Common myeloid progenitor, CD34-positive (primary cell): ENCODE results near the gene TNFAIP8L1.

Experiments used
- CTCF ChIA-PET: fragments of 350-600 bp; sonication (Branson Sonifier 250); formaldehyde crosslinking; loops from one replicate; lab custom pipeline; 2021; ENCODE audit warnings: antibody characterized with exemption; lab: Charles Lee
- POLR2A ChIA-PET: fragments of 350-600 bp; sonication (Branson Sonifier 250); formaldehyde crosslinking; loops from one replicate; lab custom pipeline; 2021; ENCODE audit warnings: antibody characterized with exemption; lab: Charles Lee
- DNase-seq, 3 donors: peaks; one replicate each; pipeline versions ENCODE4 v3.0.0 to v3.0.0-alpha.2; 2013
- H3K27ac ChIP-seq, 2 experiments: 1 replicate in 1 of 2; 2 replicates in 1 of 2; pipeline ENCODE4 v1.7.0; 2013; ENCODE audit warnings: inconsistent platforms in 2 of 2, low read length in 2 of 2, mild to moderate bottlenecking in 2 of 2, low read depth in 1 of 2, moderate library complexity in 1 of 2; ENCODE audit not compliant: severe bottlenecking in 2 of 2, insufficient read depth in 1 of 2, poor library complexity in 1 of 2
- H3K27me3 ChIP-seq, 5 experiments: replicated peaks in 2 of 5; 1 replicate in 3 of 5; 2 replicates in 2 of 5; pipeline versions ENCODE4 v1.6.1 to v1.7.0; 2013; ENCODE audit warnings: low read length in 4 of 5, mild to moderate bottlenecking in 2 of 5, moderate library complexity in 2 of 5, inconsistent platforms in 1 of 5; ENCODE audit not compliant: insufficient read depth in 5 of 5, control insufficient read depth in 4 of 5
- H3K36me3 ChIP-seq, 4 experiments: 1 replicate in 2 of 4; 2 replicates in 2 of 4; pipeline versions ENCODE4 v1.6.1 to v1.7.0; 2013; ENCODE audit warnings: low read length in 3 of 4, control low read depth in 1 of 4, mild to moderate bottlenecking in 1 of 4; ENCODE audit not compliant: control insufficient read depth in 4 of 4, insufficient read depth in 4 of 4
- H3K4me1 ChIP-seq, 4 experiments: 1 replicate in 3 of 4; 2 replicates in 1 of 4; pipeline versions ENCODE4 v1.6.1 to v1.7.1; 2013; ENCODE audit warnings: low read length in 3 of 4, mild to moderate bottlenecking in 3 of 4, control low read depth in 1 of 4, inconsistent platforms in 1 of 4, moderate library complexity in 1 of 4; ENCODE audit not compliant: control insufficient read depth in 4 of 4, insufficient read depth in 4 of 4; ENCODE audit errors: control extremely low read depth in 1 of 4
- H3K4me3 ChIP-seq, 7 experiments: 1 replicate in 4 of 7; 2 replicates in 3 of 7; pipeline versions ENCODE4 v1.5.1 to v1.7.0; 2013; ENCODE audit warnings: mild to moderate bottlenecking in 7 of 7, low read length in 6 of 7, moderate library complexity in 6 of 7, inconsistent platforms in 2 of 7, low read depth in 2 of 7, control low read depth in 1 of 7; ENCODE audit not compliant: insufficient read depth in 4 of 7, control insufficient read depth in 1 of 7; ENCODE audit errors: extremely low read depth in 1 of 7
- H3K9me3 ChIP-seq, 5 experiments: 1 replicate in 4 of 5; 2 replicates in 1 of 5; pipeline versions ENCODE4 v1.6.1 to v1.7.1; 2013; ENCODE audit warnings: low read length in 4 of 5, mild to moderate bottlenecking in 2 of 5, inconsistent platforms in 1 of 5, low read depth in 1 of 5, moderate library complexity in 1 of 5; ENCODE audit not compliant: control insufficient read depth in 4 of 5, insufficient read depth in 2 of 5; ENCODE audit errors: control extremely low read depth in 1 of 5
- WGBS: methylation state at CpG from one replicate; pipeline ENCODE4 v1.1.5; 2013; ENCODE audit not compliant: insufficient coverage; 5-methylcytosine and 5-hydroxymethylcytosine counted together

TNFAIP8L1 gene

DNA sequence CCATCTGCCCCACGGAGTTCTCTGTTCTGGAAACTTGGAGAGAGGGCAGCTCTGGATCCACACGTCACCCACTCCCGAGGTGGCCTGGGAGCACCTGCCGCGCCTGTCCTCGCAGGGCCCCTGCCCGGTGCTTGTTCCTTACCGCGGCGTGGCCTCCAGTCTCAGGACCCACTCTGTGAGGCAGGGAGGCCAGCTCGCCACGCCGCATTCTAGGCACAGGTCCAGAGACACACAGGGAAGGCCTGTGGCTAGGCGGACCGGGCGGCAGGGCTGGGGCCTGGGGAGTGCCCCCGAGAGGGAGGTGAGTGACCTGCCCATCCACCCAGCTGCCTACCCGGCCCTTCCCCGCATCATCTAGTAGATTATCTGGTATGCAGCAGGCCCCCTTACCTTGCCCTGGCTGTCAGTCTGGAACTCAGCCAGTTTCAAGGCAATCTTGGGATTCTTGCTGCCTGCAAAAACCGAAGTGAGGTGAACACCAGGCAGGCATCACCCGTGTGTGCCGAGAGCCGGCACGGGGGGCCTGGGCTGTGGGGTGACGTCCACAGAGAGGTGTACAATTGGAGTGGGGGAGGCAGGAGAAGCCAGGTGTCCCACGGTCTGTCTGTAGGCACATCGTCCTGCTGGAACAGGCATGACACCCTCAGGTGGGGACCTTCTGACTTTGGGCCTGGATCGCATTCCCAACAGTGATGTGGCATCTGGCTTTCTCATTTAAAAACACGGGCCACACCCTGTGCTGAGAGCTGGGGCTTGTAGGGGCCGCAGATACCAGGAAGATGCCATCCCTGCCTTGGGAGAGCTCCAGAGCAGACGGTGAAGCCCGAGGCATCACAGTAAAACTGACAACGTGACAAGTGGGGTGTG is 60.7 kb downstream of the TNFAIP8L1 start:
- no peak for DNase-seq
- Histone ChIP-seq H3K9me3 (no peaks in the 10 kb centered on the region), H3K36me3 (peaks cover 23 to 83% (median 59%) of the 10 kb centered on the region in 4 experiments), H3K27ac (no peak overlapping the region), H3K27me3 (no peaks in the 10 kb centered on the region), H3K4me3 (no peak overlapping the region), H3K4me1 (no peaks in the 10 kb centered on the region)
- 96% methylated on average over 27 of the region's 33 CpGs for WGBS
- POLR2A ChIA-PET = no interaction called here
- CTCF ChIA-PET = no interaction called here

DNA sequence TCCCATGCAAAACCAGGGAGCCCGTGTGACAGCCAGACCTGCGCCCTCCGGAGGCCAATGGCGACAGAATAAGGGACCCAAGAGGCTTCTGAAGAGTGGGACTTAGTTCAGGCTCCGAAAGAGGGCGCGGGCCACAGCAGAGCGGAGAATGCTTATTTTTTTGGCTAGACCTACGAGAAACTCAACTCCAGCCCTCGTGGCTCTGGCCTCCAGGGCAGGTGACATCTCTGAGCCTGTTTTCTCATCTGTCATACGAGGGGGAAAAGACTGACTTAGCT is 61.3 kb downstream of the TNFAIP8L1 start:
- DNase-seq = no peak
- Histone ChIP-seq H3K4me1 (no peaks in the 10 kb centered on the region), H3K27me3 (no peaks in the 10 kb centered on the region), H3K4me3 (no peak overlapping the region), H3K27ac (no peak overlapping the region), H3K36me3 (peaks cover 26 to 79% (median 60%) of the 10 kb centered on the region in 4 experiments), H3K9me3 (no peaks in the 10 kb centered on the region)
- POLR2A ChIA-PET = no interaction called here
- 97% methylated on average over 11 of the region's 11 CpGs for WGBS
- CTCF ChIA-PET = no interaction called here

DNA sequence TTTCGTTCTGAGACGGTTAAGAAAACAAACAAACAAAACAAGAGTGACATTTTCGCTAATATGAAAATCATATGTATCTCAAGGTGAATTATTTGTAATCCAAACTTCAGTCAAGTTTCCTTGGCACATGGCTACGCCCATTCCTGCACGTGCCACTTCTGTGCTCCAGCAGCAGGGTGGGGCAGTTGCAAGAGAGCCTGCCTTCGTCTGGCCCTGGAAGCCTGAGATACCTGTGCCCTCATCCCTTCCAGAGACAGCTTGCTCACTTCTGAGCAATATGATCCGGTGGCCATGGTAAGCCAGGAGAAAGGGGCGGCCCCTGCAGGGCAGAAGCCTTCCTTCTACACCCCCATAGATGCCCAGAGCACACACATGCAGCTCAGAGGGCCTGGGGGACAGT is 62.2 kb downstream of the TNFAIP8L1 start:
- no peaks in the 10 kb centered on the region for H3K27me3 ChIP-seq
- no peak overlapping the region for H3K27ac ChIP-seq
- H3K4me1 ChIP-seq = no peaks in the 10 kb centered on the region
- peaks cover 27 to 77% (median 63%) of the 10 kb centered on the region in 4 experiments for H3K36me3 ChIP-seq
- H3K9me3 ChIP-seq = no peaks in the 10 kb centered on the region
- no peak for DNase-seq
- 100% methylated on average over 2 of the region's 8 CpGs for WGBS
- ChIA-PET CTCF (no interaction called here), POLR2A (no interaction called here)
- no peak overlapping the region for H3K4me3 ChIP-seq

DNA sequence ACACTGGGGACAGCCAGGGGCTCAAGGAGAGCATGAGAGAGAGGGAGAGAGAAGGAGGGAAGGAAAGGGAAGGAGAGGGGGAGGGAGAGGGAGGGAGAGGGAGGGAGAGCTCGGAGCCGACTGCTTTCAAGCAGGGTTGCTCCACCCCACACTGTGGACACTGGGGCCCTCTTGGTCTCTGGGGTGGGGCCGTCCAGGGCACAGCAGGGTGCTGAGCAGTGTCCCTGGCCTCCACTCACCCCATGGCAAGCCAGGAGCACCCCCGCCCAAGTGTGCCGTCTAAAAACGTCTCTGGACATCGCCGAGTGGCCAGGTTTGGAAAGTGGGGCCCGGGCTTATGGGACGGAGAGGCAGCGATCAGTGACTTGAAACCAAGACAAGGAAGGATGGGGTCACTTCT is 63.4 kb downstream of the TNFAIP8L1 start:
- WGBS = 100% methylated on average over 7 of the region's 11 CpGs
- Histone ChIP-seq H3K4me3 (no peak overlapping the region), H3K27me3 (no peaks in the 10 kb centered on the region), H3K27ac (no peak overlapping the region), H3K36me3 (peaks cover 27 to 75% (median 58%) of the 10 kb centered on the region in 4 experiments), H3K4me1 (no peaks in the 10 kb centered on the region), H3K9me3 (no peaks in the 10 kb centered on the region)
- CTCF ChIA-PET = no interaction called here
- no peak for DNase-seq
- POLR2A ChIA-PET = no interaction called here

DNA sequence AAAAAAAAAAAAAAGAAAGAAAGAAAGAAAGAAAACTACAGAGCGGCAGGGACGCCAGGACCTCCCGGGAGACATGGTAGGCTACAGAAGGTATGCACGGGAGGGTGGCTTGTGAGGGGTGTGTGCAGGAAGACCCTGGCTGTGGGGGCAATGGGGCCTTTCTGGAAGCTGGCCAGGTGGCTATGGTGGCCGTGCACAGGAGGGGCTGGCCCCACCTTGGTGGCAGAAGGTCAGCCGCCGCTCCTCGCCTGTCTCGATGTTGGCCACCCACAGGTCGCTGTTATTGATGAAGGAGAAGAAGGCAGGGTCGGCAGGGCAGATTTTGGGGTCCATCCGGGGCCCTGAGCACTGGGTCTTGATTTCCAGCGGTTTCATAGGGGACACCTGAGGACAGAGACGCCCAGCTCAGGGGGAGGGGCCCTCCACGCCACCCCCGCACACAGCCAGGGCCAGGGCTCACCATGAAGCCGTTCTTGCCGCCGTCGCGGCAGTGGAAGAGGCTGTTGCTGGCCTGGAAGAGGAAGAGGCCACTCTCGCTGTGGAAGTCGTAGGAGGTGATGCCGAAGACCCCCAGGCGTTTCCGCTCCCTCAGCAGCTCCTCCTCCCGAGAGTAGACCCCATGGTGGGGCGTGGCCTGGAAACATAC is 64.5 kb downstream of the TNFAIP8L1 start:
- peaks cover 25 to 71% (median 54%) of the 10 kb centered on the region in 4 experiments for H3K36me3 ChIP-seq
- DNase-seq = no peak

DNA sequence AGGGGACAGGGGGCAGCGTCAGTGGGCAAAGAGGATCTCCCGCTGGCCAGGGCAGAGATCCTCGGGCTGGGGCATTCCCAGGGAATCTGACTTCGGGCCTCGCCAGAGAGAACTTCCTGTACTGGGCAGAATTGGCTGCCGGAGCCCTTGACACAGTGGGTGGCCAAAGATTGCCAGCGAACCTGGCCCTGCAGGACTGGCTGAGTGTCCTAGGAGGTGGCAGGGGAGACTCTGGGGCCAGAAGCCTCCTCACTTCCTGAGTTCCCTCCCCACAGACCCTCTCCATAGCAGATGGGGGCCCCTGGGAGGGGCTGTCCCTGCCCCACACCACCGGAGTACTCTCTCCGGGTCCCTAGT is 65.0 kb downstream of the TNFAIP8L1 start:
- DNase-seq = no peak
- H3K36me3 ChIP-seq = peaks cover 23 to 69% (median 54%) of the 10 kb centered on the region in 4 experiments
- ChIA-PET CTCF (no interaction called here), POLR2A (no interaction called here)
- no peak overlapping the region for H3K4me3 ChIP-seq
- WGBS = 96% methylated on average over 8 of the region's 9 CpGs
- no peaks in the 10 kb centered on the region for H3K27me3 ChIP-seq
- no peaks in the 10 kb centered on the region for H3K9me3 ChIP-seq
- H3K27ac ChIP-seq = no peak overlapping the region
- H3K4me1 ChIP-seq = no peaks in the 10 kb centered on the region

More for the DNA sequence above, 64.5 kb downstream of the TNFAIP8L1 start:
- CTCF ChIA-PET = no interaction called here
- no peak overlapping the region for H3K27ac ChIP-seq
- POLR2A ChIA-PET = no interaction called here
- H3K27me3 ChIP-seq = no peaks in the 10 kb centered on the region
- no peak overlapping the region for H3K4me3 ChIP-seq
- 94% methylated on average over 23 of the region's 28 CpGs for WGBS
- no peaks in the 10 kb centered on the region for H3K4me1 ChIP-seq
- no peaks in the 10 kb centered on the region for H3K9me3 ChIP-seq
